OCI-LY1 (cell line): ENCODE measurements around the gene TRANK1.

ENCODE experiments used
- CTCF ChIP-seq: fragments of 200-600 bp; sonication (generic), shearing (Covaris generic); IDR thresholded peaks from 2 replicates; pipeline ENCODE4 v1.5.1; 2017; ENCODE audit warnings: mild to moderate bottlenecking, antibody characterized with exemption, low read length, moderate library complexity, mixed read lengths
- EZH2 ChIP-seq: fragments of 200-600 bp; sonication (generic), shearing (Covaris generic); IDR thresholded peaks from 2 replicates; pipeline ENCODE4 v1.8.0; 2017; ENCODE audit warnings: borderline replicate concordance, mixed run types, mild to moderate bottlenecking, antibody characterized with exemption, low read length, moderate library complexity, mixed read lengths

- TF ChIP-seq CTCF (no peak), EZH2 (no peak)
Observed at GRCh38 chr3:36956155-36956554, 11.3 kb upstream of the TRANK1 start.
